ENCODE data around the gene MARCHF3. TPM values are rescaled to one million over a fixed set of nuclear protein-coding genes. Genes with fewer than 3 reads are reported as not detected.

MARCHF3 gene
- total and polyA plus RNA-seq, 10 of the 15 experiments (the other 5 are each of a cell fraction or from before 2014, with no cell fraction given), result 3.6 to 24.1 (median 11.3) TPM

DNA sequence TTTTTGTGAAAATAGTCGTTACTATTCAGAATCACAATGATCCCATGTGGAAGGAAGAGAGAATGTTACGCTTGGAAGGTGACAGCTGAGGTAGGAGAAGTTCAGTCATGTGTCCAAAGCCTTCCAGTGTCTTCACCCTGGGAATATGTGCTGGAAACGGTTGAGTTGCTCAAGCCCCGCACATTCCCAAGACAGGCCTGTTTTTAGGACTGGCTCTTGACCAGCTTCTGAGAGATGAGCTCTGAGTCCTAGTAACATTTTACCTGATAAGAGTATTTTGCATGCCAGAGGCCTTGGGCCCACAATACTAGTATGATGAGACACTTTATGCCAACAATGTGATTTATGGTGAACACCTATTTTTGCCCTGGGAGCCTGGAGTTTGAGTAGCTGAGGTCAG lies 151.7 kb downstream of the MARCHF3 start:
- POLR2A ChIA-PET, result no interaction called here
- FAIRE-seq, result no peak

DNA sequence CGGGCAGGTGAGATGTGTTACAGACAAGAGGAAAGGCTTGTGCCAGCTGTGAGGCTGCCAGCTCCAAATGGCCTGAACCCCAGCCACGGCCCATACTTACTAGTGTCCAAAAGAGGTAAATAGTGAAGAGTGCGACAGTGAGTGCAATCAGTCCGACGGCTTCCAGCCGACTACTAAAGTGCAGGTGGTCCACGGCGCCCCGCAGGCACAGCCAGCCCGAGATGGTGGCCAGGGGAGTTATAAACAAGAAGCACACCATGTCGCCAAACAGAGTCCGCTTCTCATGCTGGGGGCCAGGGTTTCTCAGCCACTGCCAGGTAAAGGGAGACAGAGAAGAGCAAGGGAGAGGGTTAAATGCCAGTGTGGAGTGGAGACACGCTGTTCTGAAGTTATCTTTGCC lies 152.3 kb downstream of the MARCHF3 start:
- Histone ChIP-seq H3K4me2 (ENCODE audit: control insufficient read depth, insufficient read depth) (no peak overlapping the region), H3K4me3 (no peak overlapping the region), H3K27ac (ENCODE audit: control insufficient read depth, insufficient read depth) (no peak overlapping the region), H4K20me1 (ENCODE audit: control insufficient read depth, insufficient read depth) (no peaks in the 10 kb centered on the region), H3K79me2 (ENCODE audit: control insufficient read depth, insufficient read depth, low read length) (no peaks in the 10 kb centered on the region), H3K9ac (ENCODE audit: control insufficient read depth, insufficient read depth, low read length) (no peak overlapping the region), H3K36me3 (ENCODE audit: control insufficient read depth in 2 of 2, insufficient read depth in 2 of 2, low read length in 1 of 2) (no peaks in the 10 kb centered on the region), H2AFZ (ENCODE audit: control insufficient read depth, low read depth, low read length) (no peak overlapping the region), H3K27me3 (replicated peaks in 1 of 2; ENCODE audit: control insufficient read depth in 2 of 2, insufficient read depth in 2 of 2, low read length in 1 of 2) (no peaks in the 10 kb centered on the region), H3K9me3 (replicated peaks; ENCODE audit: control insufficient read depth, insufficient read depth, low read length) (no peaks in the 10 kb centered on the region), H3K4me1 (ENCODE audit: control insufficient read depth, insufficient read depth, low read length) (no peaks in the 10 kb centered on the region)
- intact Hi-C loops (cut with micrococcal nuclease; ENCODE audit: unreplicated experiment), result no loop called here
- TF ChIP-seq KLF5 (IDR thresholded peaks at IDR 0.05; ENCODE audit: partially characterized antibody) (no peak), NR2C2 (IDR thresholded peaks at IDR 0.05; ENCODE audit: borderline replicate concordance, control insufficient read depth, insufficient read length, low read depth) (no peak), ZNF217 (IDR thresholded peaks at IDR 0.05) (no peak), BRCA1 (IDR thresholded peaks at IDR 0.05; ENCODE audit: low read depth, low read length) (no peak), NR2C1 (IDR thresholded peaks at IDR 0.05) (no peak), KAT2A (conservative IDR thresholded peaks at IDR 0.05; ENCODE audit: control insufficient read depth, low read depth, low read length) (no peak), ZNF24 (IDR thresholded peaks at IDR 0.05) (no peak), EGR1 (IDR thresholded peaks at IDR 0.05; ENCODE audit: borderline replicate concordance in 1 of 2, low read depth in 2 of 2, low read length in 2 of 2) (no peak), EED (IDR thresholded peaks at IDR 0.05; ENCODE audit: low read depth) (no peak), NFXL1 (IDR thresholded peaks at IDR 0.05; ENCODE audit: borderline replicate concordance) (no peak), ZBED1 (IDR thresholded peaks at IDR 0.05; ENCODE audit: borderline replicate concordance) (no peak)
- SMC1A ChIA-PET (ENCODE audit: uncharacterized antibody, unreplicated experiment), result interaction anchor here (1.2 to 1.7 kb wide), 2 partner anchors 10 to 120 kb away, joined by 3 to 5 read pairs; no protein-coding TSS in a partner anchor
- FAIRE-seq (no peak), DNase-seq (ENCODE audit: low read depth, low spot score) (no peak), ATAC-seq (no peak)
- POLR2A ChIA-PET, result no interaction called here
- CTCF ChIA-PET, result no interaction called here
- BruUV-seq (replicated peaks), result no TSS peak
- in situ Hi-C loops (cut with MboI), result no loop called here
- RAD21 ChIA-PET (ENCODE audit: unreplicated experiment), result no interaction called here
- WGBS (ENCODE audit: insufficient coverage, insufficient replicate concordance, low lambda C conversion rate, missing lambda C conversion rate), result 94% methylated on average over 13 of the region's 13 CpGs

More for the DNA sequence above, 151.7 kb downstream of the MARCHF3 start:
- H3K9ac ChIP-seq (ENCODE audit: control insufficient read depth, insufficient read depth, low read length), result no peak overlapping the region
- ATAC-seq (no peak), DNase-seq (ENCODE audit: low read depth, low spot score) (no peak)
- H3K79me2 ChIP-seq (ENCODE audit: control insufficient read depth, insufficient read depth, low read length), result no peaks in the 10 kb centered on the region
- H2AFZ ChIP-seq (ENCODE audit: control insufficient read depth, low read depth, low read length), result no peak overlapping the region
- SMC1A ChIA-PET (ENCODE audit: uncharacterized antibody, unreplicated experiment), result interaction anchor here (0.8 to 1.2 kb wide), 3 partner anchors 105 to 466 kb away, joined by 3 read pairs; no protein-coding TSS in a partner anchor
- no peaks in the 10 kb centered on the region for H3K9me3 ChIP-seq (replicated peaks; ENCODE audit: control insufficient read depth, insufficient read depth, low read length)
- H3K4me1 ChIP-seq (ENCODE audit: control insufficient read depth, insufficient read depth, low read length), result no peaks in the 10 kb centered on the region
- RAD21 ChIA-PET (ENCODE audit: unreplicated experiment), result no interaction called here
- H3K4me2 ChIP-seq (ENCODE audit: control insufficient read depth, insufficient read depth), result no peak overlapping the region
- no TSS peak for BruUV-seq (replicated peaks)
- in situ Hi-C loops (cut with MboI), result no loop called here
- H4K20me1 ChIP-seq (ENCODE audit: control insufficient read depth, insufficient read depth), result no peaks in the 10 kb centered on the region
- CTCF ChIA-PET, result no interaction called here
- TF ChIP-seq SIN3A (IDR thresholded peaks at IDR 0.05; ENCODE audit: low read depth, low read length) (no peak), MTA2 (IDR thresholded peaks at IDR 0.05; ENCODE audit: low read depth) (no peak), ATF7 (IDR thresholded peaks at IDR 0.05; ENCODE audit: low read depth) (no peak), FOXK2 (IDR thresholded peaks at IDR 0.05) (no peak), MYB (IDR thresholded peaks at IDR 0.05; ENCODE audit: borderline replicate concordance, low read depth, low read length) (no peak), ATF3 (IDR thresholded peaks at IDR 0.05; ENCODE audit: borderline replicate concordance, extremely low read depth, low read depth, low read length) (no peak)
- no peaks in the 10 kb centered on the region for H3K36me3 ChIP-seq (ENCODE audit: control insufficient read depth in 2 of 2, insufficient read depth in 2 of 2, low read length in 1 of 2)
- no peak overlapping the region for H3K4me3 ChIP-seq
- no peak overlapping the region for H3K27ac ChIP-seq (ENCODE audit: control insufficient read depth, insufficient read depth)
- H3K27me3 ChIP-seq (replicated peaks in 1 of 2; ENCODE audit: control insufficient read depth in 2 of 2, insufficient read depth in 2 of 2, low read length in 1 of 2), result no peaks in the 10 kb centered on the region
- WGBS (ENCODE audit: insufficient coverage, insufficient replicate concordance, low lambda C conversion rate, missing lambda C conversion rate), result 90% methylated on average over 4 of the region's 4 CpGs
- intact Hi-C loops (cut with micrococcal nuclease; ENCODE audit: unreplicated experiment), result no loop called here

Data from GM12878 (cell line).